OCI-LY3 (cell line): ENCODE data around the gene CSF3R.

Source experiments
- H2AFZ ChIP-seq: fragments of 200-600, 300-600 bp; shearing (Covaris generic); 2 replicates; pipeline ENCODE4 v1.6.0; 2014; ENCODE audit warnings: antibody characterized with exemption, low read depth, low read length
- H3K27ac ChIP-seq: fragments of 200-600, 300-600 bp; sonication (generic); 2 replicates; pipeline ENCODE4 v1.5.1; 2014; ENCODE audit warnings: mild to moderate bottlenecking, low read length, moderate library complexity, mixed read lengths
- H3K27me3 ChIP-seq: fragments of 200-600, 300-600 bp; sonication (generic); 2 replicates; pipeline ENCODE4 v1.6.1; 2014; ENCODE audit warnings: low read depth, low read length, mixed read lengths
- H3K36me3 ChIP-seq: fragments of 200-600, 300-600 bp; sonication (generic); replicated peaks from 2 replicates; pipeline ENCODE3; 2014; ENCODE audit warnings: low read depth, low read length, mixed read lengths
- H3K4me1 ChIP-seq: fragments of 300-600, 200-600 bp; sonication (generic); 2 replicates; pipeline ENCODE4 v1.6.1; 2014; ENCODE audit warnings: low read length, mixed read lengths
- H3K4me2 ChIP-seq: fragments of 200-600, 300-600 bp; sonication (generic); 2 replicates; pipeline ENCODE4 v1.6.1; 2014; ENCODE audit warnings: low read length, mixed read lengths
- H3K4me3 ChIP-seq: fragments of 300-600, 200-600 bp; sonication (generic); 2 replicates; pipeline ENCODE4 v1.5.1; 2014; ENCODE audit warnings: antibody characterized with exemption, mild to moderate bottlenecking, low read length, moderate library complexity
- H3K79me2 ChIP-seq: fragments of 300-600, 200-600 bp; shearing (Covaris generic); 2 replicates; pipeline ENCODE4 v1.6.1; 2014; ENCODE audit warnings: mild to moderate bottlenecking, low read length, mixed read lengths
- H3K9ac ChIP-seq: fragments of 300-600, 200-600 bp; shearing (Covaris generic); 2 replicates; pipeline ENCODE4 v1.6.0; 2014; ENCODE audit warnings: mild to moderate bottlenecking, low read length, moderate library complexity
- H3K9me3 ChIP-seq: fragments of 200-600, 300-600 bp; shearing (Covaris generic); 2 replicates; pipeline ENCODE4 v1.6.1; 2014; ENCODE audit warnings: low read length, mixed read lengths; ENCODE audit not compliant: insufficient read depth
- H4K20me1 ChIP-seq: fragments of 200-600, 300-600 bp; sonication (generic); 2 replicates; pipeline ENCODE4 v1.6.1; 2016; ENCODE audit warnings: low read length, mixed read lengths; ENCODE audit not compliant: insufficient read depth
- EZH2phosphoT487 ChIP-seq: fragments of 200-600 bp; shearing (Covaris generic); IDR thresholded peaks from 2 replicates; pipeline ENCODE4 v1.6.1; 2018; ENCODE audit warnings: antibody characterized with exemption, mixed run types, low read depth
- TF ChIP-seq, protein P1 (sequence below): fragments of 200-600, 300-600 bp; sonication (generic); IDR thresholded peaks from 2 replicates; pipeline ENCODE4 v1.5.1; 2014; ENCODE audit warnings: antibody characterized with exemption, low read length, low read depth

Gene CSF3R

DNA sequence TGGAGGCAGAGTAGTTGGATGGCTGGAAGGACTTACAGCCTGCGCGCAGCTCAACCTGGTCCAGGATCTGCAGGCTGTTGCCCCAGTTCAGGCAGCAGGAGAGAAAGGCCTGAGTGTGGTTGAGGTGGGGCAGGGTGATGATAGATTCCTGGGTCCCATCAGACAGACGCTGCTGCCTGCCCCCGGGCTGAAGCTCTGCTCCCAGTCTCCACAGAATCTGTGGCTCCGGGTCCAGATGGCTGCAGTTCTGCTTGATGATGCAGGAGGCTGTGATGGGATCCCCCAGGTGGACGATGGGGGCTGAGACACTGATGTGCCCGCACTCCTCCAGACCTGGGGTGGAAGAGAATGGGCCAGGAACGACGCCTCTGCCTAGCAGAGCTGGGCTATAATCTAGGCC, 7.4 kb downstream of the CSF3R start:
- Histone ChIP-seq H3K9me3 (no peaks in the 10 kb centered on the region), H3K4me3 (no peak overlapping the region), H4K20me1 (no peaks in the 10 kb centered on the region), H3K4me1 (peaks cover 14% of the 10 kb centered on the region), H3K36me3 (no peaks in the 10 kb centered on the region), H3K9ac (no peak overlapping the region), H3K27me3 (0 out of 2 replicates have a peak, but pooled peaks cover 4% of the 10 kb centered on the region), H3K4me2 (no peak overlapping the region), H2AFZ (no peak overlapping the region), H3K27ac (no peak overlapping the region), H3K79me2 (no peaks in the 10 kb centered on the region)
- no peak for TF ChIP-seq EZH2phosphoT487
- TF ChIP-seq, protein P1, sequence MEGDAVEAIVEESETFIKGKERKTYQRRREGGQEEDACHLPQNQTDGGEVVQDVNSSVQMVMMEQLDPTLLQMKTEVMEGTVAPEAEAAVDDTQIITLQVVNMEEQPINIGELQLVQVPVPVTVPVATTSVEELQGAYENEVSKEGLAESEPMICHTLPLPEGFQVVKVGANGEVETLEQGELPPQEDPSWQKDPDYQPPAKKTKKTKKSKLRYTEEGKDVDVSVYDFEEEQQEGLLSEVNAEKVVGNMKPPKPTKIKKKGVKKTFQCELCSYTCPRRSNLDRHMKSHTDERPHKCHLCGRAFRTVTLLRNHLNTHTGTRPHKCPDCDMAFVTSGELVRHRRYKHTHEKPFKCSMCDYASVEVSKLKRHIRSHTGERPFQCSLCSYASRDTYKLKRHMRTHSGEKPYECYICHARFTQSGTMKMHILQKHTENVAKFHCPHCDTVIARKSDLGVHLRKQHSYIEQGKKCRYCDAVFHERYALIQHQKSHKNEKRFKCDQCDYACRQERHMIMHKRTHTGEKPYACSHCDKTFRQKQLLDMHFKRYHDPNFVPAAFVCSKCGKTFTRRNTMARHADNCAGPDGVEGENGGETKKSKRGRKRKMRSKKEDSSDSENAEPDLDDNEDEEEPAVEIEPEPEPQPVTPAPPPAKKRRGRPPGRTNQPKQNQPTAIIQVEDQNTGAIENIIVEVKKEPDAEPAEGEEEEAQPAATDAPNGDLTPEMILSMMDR, result no peak

DNA sequence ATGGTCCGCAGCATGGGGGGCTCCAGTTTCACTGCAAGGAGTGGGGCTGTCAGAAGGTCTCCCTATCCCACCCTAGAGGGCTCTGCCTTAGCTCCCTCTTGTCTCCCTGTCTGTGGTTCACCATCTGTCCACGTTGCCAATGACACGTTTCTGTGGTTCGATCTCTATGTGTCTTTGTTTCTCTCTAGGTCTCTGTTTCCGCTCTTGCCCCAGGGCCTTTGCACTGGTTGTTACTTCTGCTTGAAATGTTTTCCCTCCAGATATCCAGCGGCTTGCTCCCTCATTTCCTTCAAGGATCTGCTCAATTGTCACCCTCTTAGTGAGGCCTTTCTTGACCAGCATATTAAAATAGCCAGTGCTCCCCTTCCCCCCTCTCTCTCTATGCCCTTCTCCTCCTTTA, 10.1 kb downstream of the CSF3R start:
- no peak overlapping the region for H3K9ac ChIP-seq

DNA sequence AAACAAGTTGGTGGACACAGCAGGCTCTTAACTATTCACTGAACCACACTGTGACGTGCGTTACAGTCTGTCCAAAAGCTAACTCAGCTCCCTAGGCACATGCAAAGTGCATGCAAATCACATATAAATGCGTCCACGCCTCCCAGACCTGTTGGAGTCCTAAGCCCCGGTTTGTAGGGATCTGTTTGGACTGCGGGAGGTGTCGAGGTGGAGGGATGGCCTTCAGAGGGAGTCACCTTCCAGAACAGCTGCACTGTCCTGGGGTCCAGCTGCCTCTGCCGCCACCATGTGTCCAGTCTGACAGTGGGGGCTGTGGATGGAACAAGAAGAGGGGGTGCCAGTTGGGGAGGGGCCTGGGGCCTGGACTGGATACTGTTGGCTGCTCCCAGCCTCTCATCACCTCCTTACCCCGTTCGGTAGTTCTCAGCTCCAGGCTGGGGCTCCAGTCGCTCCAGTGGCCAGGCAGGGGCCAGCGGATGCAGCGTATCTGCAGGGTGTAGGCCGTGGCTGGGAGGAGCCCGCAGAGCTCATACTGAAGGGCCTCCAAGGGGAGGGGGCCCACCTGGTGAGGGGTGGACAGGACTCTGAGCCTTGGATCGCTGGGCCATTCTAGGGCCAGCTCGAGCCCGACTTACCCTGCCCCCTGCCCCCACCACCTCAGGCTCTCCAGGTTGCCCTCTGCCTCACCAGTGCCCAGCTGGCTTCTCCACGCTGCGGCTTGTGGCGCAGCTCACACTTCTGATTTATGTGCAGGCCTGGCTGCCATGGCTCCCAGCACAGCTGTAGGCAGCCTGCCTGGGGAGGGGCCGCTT, 10.7 kb downstream of the CSF3R start:
- Histone ChIP-seq H3K9me3 (no peaks in the 10 kb centered on the region), H3K4me3 (no peak overlapping the region), H3K36me3 (no peaks in the 10 kb centered on the region), H3K9ac (no peak overlapping the region), H3K27ac (no peak overlapping the region), H3K27me3 (no peaks in the 10 kb centered on the region), H3K4me1 (peaks cover 14% of the 10 kb centered on the region), H2AFZ (no peak overlapping the region), H3K4me2 (no peak overlapping the region), H4K20me1 (no peaks in the 10 kb centered on the region), H3K79me2 (no peaks in the 10 kb centered on the region)
- no peak for TF ChIP-seq EZH2phosphoT487
- TF ChIP-seq, protein P1, result no peak

More for the DNA sequence above, 10.1 kb downstream of the CSF3R start:
- H3K4me3 ChIP-seq, result no peak overlapping the region
- H3K79me2 ChIP-seq, result no peaks in the 10 kb centered on the region
- no peak overlapping the region for H3K4me2 ChIP-seq
- H3K4me1 ChIP-seq, result peaks cover 14% of the 10 kb centered on the region
- no peaks in the 10 kb centered on the region for H4K20me1 ChIP-seq
- TF ChIP-seq EZH2phosphoT487, result no peak
- TF ChIP-seq, protein P1, result no peak
- no peak overlapping the region for H3K27ac ChIP-seq
- no peaks in the 10 kb centered on the region for H3K27me3 ChIP-seq
- no peaks in the 10 kb centered on the region for H3K9me3 ChIP-seq
- no peak overlapping the region for H2AFZ ChIP-seq
- no peaks in the 10 kb centered on the region for H3K36me3 ChIP-seq

DNA sequence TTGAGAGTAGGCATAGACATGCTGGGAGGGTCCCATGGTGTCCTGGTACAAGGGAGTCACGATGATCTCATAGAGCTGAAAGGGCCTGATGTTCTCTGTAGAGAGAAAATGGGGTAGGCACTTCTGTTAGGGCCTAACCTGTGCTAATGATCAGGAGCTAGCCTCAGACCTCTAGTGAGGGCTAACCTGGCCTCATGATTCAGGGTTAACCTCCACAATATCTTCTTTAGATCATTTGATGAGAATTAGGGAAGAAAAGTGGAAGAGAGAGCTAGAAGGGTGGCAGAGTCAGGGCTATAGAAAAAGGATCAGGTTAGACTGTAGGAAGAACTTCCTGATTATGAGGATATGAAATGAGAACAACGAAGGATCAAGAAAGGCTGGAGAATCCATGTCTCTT, 13.6 kb downstream of the CSF3R start:
- Histone ChIP-seq H3K9me3 (no peaks in the 10 kb centered on the region), H3K4me2 (no peak overlapping the region), H3K27me3 (no peaks in the 10 kb centered on the region), H2AFZ (no peak overlapping the region), H3K36me3 (no peaks in the 10 kb centered on the region), H3K4me1 (peaks cover 14% of the 10 kb centered on the region), H3K27ac (no peak overlapping the region), H3K79me2 (no peaks in the 10 kb centered on the region), H3K9ac (no peak overlapping the region), H4K20me1 (no peaks in the 10 kb centered on the region), H3K4me3 (no peak overlapping the region)
- TF ChIP-seq EZH2phosphoT487, result no peak
- TF ChIP-seq, protein P1, result no peak
